ENCODE results near the gene ASMTL.

- TF ChIP-seq CTCF (IDR thresholded peaks at IDR 0.05) (no peak), POLR2AphosphoS5 (IDR thresholded peaks at IDR 0.05) (peak; percentile 9), POLR2A (IDR thresholded peaks at IDR 0.05) (no peak), EP300 (IDR thresholded peaks at IDR 0.05) (no peak)
Measured at GRCh38 chrX:1389181-1389992, 63.3 kb downstream of the ASMTL start.

All from gastroesophageal sphincter (tissue), 3 donors.